ENCODE data around the gene ELAVL3. TPM values are rescaled to one million over a fixed set of nuclear protein-coding genes. Genes with fewer than 3 reads are reported as not detected.

Gene ELAVL3
- 0.38 TPM for polyA plus RNA-seq (2012; ENCODE audit: missing spikeins)

DNA sequence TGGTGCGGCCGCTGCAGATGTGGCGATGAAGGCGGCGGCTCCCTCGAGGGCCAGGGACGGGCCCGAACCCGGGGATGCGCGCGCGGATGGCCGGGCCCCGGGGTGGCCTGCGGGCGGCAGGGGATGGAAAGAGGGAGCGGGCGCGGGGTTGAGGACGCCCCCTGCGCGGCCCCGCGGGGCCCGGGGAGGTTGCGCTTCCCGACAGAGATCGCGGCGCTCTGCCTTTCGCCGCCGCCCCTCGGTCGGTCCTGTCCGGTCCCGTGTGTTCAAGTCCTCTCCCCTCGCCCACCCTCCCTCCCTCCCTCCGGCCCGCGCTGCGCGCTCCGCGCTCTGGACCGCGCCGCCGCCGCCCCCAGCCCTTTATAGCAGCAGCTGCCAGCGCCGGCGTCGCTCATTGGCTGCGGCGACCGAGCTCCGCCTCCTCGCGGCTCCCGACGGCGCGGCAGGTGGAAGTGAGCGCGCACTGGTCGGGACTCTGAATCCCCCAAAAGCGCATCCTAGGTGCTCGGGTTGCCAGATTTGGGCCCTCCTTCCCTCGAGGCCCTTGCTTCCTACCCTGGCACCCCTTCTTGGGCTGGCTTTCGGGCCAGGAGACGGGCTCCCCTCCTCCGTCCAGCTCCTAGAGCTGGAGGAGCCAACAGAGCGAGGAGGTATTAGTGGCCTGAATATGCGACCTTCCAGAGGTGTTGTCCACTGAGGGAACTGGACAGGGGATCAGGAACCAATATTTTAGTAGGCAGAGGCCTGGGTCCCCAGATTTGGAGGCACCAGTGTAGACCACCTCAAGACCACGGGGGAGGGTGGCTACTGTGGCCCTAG lies at the start of gene ELAVL3:
Gene ELAVL3 (minus strand): TSS at position 332 of the 819 bp plus-strand sequence. CDS start 438 bp downstream, outside the sequence.
- peak; percentile 17 for DNase-seq (ENCODE audit: insufficient read length)
- no peak for TF ChIP-seq TAF1 (IDR thresholded peaks at IDR 0.05; ENCODE audit: borderline replicate concordance, low read depth, low read length)
- no peak for FAIRE-seq

GRCh38 chr19:11530432-11530831 lies 49.6 kb upstream of the ELAVL3 start:
- no peak for DNase-seq (ENCODE audit: insufficient read length)

GRCh38 chr19:11528551-11529341 lies 47.9 kb upstream of the ELAVL3 start, which contains the start of gene ECSIT:
Gene ECSIT, minus strand, starts transcription at chr19:11529134. Its CDS starts 9,964 bp downstream, at chr19:11519170.
- DNase-seq (ENCODE audit: insufficient read length): peak; percentile 98
- TF ChIP-seq POLR2AphosphoS5 (IDR thresholded peaks at IDR 0.05; ENCODE audit: low read depth, low read length) (peak; percentile 55; the same call in 1 of the 2 replicates), TAF1 (IDR thresholded peaks at IDR 0.05; ENCODE audit: borderline replicate concordance, low read depth, low read length) (no peak), POLR2A (IDR thresholded peaks at IDR 0.05; ENCODE audit: low read depth, low read length) (peak; percentile 74; the same call in 1 of the 2 replicates)
- FAIRE-seq: peak; percentile 97

More at GRCh38 chr19:11530432-11530831, 49.6 kb upstream of the ELAVL3 start:
- TF ChIP-seq TAF1 (IDR thresholded peaks at IDR 0.05; ENCODE audit: borderline replicate concordance, low read depth, low read length) (no peak), POLR2A (IDR thresholded peaks at IDR 0.05; ENCODE audit: low read depth, low read length) (no peak), POLR2AphosphoS5 (IDR thresholded peaks at IDR 0.05; ENCODE audit: low read depth, low read length) (no peak)
- no peak for FAIRE-seq

- TF ChIP-seq POLR2AphosphoS5 (IDR thresholded peaks at IDR 0.05; ENCODE audit: low read depth, low read length) (no peak), TAF1 (IDR thresholded peaks at IDR 0.05; ENCODE audit: borderline replicate concordance, low read depth, low read length) (no peak), POLR2A (IDR thresholded peaks at IDR 0.05; ENCODE audit: low read depth, low read length) (no peak)
- DNase-seq (ENCODE audit: insufficient read length) (no peak), FAIRE-seq (no peak)
Observed at GRCh38 chr19:11519138-11519537, 38.3 kb upstream of the ELAVL3 start.

DNA sequence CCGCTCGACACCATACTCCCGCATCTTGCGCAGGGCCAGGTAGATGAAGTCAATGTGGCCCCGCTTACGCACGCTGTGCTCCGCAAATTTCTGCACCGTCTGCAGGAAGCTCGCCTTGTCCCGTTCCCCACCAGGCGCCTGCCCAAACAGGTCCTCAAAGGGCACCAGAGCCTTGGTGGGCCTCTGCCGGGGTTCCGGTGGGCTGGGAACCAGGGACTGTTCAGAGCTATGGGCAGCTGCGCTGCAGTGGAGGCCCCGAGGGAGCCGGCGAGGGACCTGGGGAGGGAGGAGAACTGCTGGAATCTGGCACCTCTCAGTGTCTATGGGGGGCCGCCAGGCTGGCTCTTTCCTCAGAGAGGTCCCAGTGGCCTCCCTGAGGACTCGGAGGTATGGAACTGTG lies 33.1 kb upstream of the ELAVL3 start:
- FAIRE-seq (no peak), DNase-seq (ENCODE audit: insufficient read length) (no peak)
- TF ChIP-seq POLR2A (IDR thresholded peaks at IDR 0.05; ENCODE audit: low read depth, low read length): no peak
- TF ChIP-seq TAF1 (IDR thresholded peaks at IDR 0.05; ENCODE audit: borderline replicate concordance, low read depth, low read length): no peak
- no peak for TF ChIP-seq POLR2AphosphoS5 (IDR thresholded peaks at IDR 0.05; ENCODE audit: low read depth, low read length)

DNA sequence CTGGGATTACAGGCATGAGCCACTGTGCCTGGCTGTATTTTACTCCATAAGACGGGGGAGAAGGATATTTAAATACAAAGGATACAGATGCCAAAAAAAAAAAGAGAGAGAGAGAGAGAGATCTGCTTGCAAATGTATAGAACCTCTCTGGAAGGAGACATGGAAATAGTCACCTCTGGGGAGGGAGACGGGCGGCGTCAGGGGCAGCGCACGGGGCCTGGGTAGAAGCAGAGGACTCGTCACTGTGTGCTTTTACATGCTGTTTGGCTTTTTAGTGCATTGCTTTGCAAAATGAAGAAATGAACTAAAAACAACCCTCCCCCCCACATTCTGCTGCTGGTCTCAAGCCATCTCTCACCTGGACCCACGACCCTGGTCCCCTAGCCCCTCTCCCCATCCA lies 29.6 kb upstream of the ELAVL3 start:
- DNase-seq (ENCODE audit: insufficient read length) (no peak), FAIRE-seq (no peak)
- no peak for TF ChIP-seq POLR2A (IDR thresholded peaks at IDR 0.05; ENCODE audit: low read depth, low read length)
- TF ChIP-seq POLR2AphosphoS5 (IDR thresholded peaks at IDR 0.05; ENCODE audit: low read depth, low read length): no peak
- TF ChIP-seq TAF1 (IDR thresholded peaks at IDR 0.05; ENCODE audit: borderline replicate concordance, low read depth, low read length): no peak

GRCh38 chr19:11507370-11508078 lies 26.7 kb upstream of the ELAVL3 start:
- TF ChIP-seq POLR2AphosphoS5 (IDR thresholded peaks at IDR 0.05; ENCODE audit: low read depth, low read length): no peak
- TF ChIP-seq POLR2A (IDR thresholded peaks at IDR 0.05; ENCODE audit: low read depth, low read length): no peak
- TF ChIP-seq TAF1 (IDR thresholded peaks at IDR 0.05; ENCODE audit: borderline replicate concordance, low read depth, low read length): no peak
- FAIRE-seq: no peak
- DNase-seq (ENCODE audit: insufficient read length): no peak

- FAIRE-seq (no peak), DNase-seq (ENCODE audit: insufficient read length) (no peak)
- TF ChIP-seq POLR2AphosphoS5 (IDR thresholded peaks at IDR 0.05; ENCODE audit: low read depth, low read length): no peak; the same call in 1 of the 2 replicates
- no peak for TF ChIP-seq POLR2A (IDR thresholded peaks at IDR 0.05; ENCODE audit: low read depth, low read length)
- no peak for TF ChIP-seq TAF1 (IDR thresholded peaks at IDR 0.05; ENCODE audit: borderline replicate concordance, low read depth, low read length)
Observed at GRCh38 chr19:11506967-11507366, 26.1 kb upstream of the ELAVL3 start.

- TF ChIP-seq POLR2AphosphoS5 (IDR thresholded peaks at IDR 0.05; ENCODE audit: low read depth, low read length) (peak; percentile 41; the same call in 1 of the 2 replicates), POLR2A (IDR thresholded peaks at IDR 0.05; ENCODE audit: low read depth, low read length) (no peak)
- FAIRE-seq (no peak), DNase-seq (ENCODE audit: insufficient read length) (no peak)
Observed at GRCh38 chr19:11506101-11506555, 25.3 kb upstream of the ELAVL3 start.

GRCh38 chr19:11505504-11506100 lies 24.8 kb upstream of the ELAVL3 start, which contains the start of gene ZNF653:
Gene ZNF653, minus strand, starts transcription at chr19:11505839. Its CDS starts 53 bp downstream, at chr19:11505786.
- FAIRE-seq (no peak), DNase-seq (ENCODE audit: insufficient read length) (peak; percentile 96)
- TF ChIP-seq TAF1 (IDR thresholded peaks at IDR 0.05; ENCODE audit: borderline replicate concordance, low read depth, low read length): no peak
- peak; percentile 20; the same call in 1 of the 2 replicates for TF ChIP-seq POLR2A (IDR thresholded peaks at IDR 0.05; ENCODE audit: low read depth, low read length)

Data from GM12892 (cell line).